A673 (cell line): ENCODE data around the gene PDE4B.

Source experiments
- EZH2 ChIP-seq: fragments of 200-600 bp; sonication (generic); IDR thresholded peaks from 2 replicates; pipeline ENCODE4 v1.6.1; 2017; ENCODE audit warnings: borderline replicate concordance, low read depth, mild to moderate bottlenecking, mixed read lengths, antibody characterized with exemption, low read length; ENCODE audit not compliant: poor library complexity, severe bottlenecking
- TF ChIP-seq, protein P1 (sequence below): fragments of 300-800, 200-600 bp; sonication (generic); conservative IDR thresholded peaks from 2 replicates; pipeline ENCODE4 v1.5.1; 2017; ENCODE audit warnings: low read depth, mild to moderate bottlenecking, antibody characterized with exemption, low read length, moderate library complexity, mixed read lengths

DNA sequence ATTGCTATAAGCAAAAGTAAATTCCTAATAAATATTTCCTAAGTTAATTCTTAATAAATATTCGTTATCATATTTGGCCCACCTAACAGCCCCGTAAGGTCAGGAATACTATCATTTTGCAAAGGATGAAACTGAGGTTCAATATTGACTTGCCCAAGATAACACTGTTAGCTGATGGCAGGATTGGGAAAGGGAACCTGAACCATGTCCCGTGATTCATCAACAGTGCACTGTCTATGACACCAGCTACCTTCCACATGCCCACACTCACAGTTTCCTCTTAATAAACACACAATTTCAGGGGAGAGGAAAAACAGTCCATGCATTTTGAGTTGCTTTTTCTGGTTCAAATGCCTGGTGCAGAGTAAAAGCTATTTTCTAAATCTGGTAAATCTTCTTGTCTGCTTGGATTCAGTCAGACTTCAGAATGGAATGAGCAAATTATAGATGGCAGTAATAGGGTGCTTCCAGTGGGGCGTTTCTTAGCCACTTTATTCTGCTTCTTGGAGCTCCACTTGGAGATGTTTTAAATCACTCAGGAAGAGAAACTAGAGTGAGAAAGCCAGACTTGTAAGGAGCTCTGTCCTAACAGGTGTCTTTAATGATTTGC, 354.6 kb downstream of the PDE4B start:
- TF ChIP-seq, protein P1, sequence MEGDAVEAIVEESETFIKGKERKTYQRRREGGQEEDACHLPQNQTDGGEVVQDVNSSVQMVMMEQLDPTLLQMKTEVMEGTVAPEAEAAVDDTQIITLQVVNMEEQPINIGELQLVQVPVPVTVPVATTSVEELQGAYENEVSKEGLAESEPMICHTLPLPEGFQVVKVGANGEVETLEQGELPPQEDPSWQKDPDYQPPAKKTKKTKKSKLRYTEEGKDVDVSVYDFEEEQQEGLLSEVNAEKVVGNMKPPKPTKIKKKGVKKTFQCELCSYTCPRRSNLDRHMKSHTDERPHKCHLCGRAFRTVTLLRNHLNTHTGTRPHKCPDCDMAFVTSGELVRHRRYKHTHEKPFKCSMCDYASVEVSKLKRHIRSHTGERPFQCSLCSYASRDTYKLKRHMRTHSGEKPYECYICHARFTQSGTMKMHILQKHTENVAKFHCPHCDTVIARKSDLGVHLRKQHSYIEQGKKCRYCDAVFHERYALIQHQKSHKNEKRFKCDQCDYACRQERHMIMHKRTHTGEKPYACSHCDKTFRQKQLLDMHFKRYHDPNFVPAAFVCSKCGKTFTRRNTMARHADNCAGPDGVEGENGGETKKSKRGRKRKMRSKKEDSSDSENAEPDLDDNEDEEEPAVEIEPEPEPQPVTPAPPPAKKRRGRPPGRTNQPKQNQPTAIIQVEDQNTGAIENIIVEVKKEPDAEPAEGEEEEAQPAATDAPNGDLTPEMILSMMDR, result no peak
- TF ChIP-seq EZH2, result no peak
